HT1080 (cell line): ENCODE results near the gene EVX1. TPM values are rescaled to one million over a fixed set of nuclear protein-coding genes. Genes with fewer than 3 reads are reported as not detected.
A peak's percentile ranks its signal among the peaks of the same experiment; 100 is the strongest.

Experiments used
- DNase-seq: peaks from one replicate; pipeline ENCODE4 v3.0.0-alpha.2; 2015; ENCODE audit warnings: low read depth
- total RNA-seq: library from RNA; depleted of rRNA; stranded (reverse); fragments of >200 nt; shearing (Covaris generic); gene quantifications from 2 replicates; pipeline ENCODE4 v1.2.3, GENCODE V29; 2014

The EVX1 gene
- total RNA-seq, 1 experiment from 2014 or later = not detected

GRCh38 chr7:27204851-27205322, 37.7 kb upstream of the EVX1 start:
- no peak for DNase-seq

DNA sequence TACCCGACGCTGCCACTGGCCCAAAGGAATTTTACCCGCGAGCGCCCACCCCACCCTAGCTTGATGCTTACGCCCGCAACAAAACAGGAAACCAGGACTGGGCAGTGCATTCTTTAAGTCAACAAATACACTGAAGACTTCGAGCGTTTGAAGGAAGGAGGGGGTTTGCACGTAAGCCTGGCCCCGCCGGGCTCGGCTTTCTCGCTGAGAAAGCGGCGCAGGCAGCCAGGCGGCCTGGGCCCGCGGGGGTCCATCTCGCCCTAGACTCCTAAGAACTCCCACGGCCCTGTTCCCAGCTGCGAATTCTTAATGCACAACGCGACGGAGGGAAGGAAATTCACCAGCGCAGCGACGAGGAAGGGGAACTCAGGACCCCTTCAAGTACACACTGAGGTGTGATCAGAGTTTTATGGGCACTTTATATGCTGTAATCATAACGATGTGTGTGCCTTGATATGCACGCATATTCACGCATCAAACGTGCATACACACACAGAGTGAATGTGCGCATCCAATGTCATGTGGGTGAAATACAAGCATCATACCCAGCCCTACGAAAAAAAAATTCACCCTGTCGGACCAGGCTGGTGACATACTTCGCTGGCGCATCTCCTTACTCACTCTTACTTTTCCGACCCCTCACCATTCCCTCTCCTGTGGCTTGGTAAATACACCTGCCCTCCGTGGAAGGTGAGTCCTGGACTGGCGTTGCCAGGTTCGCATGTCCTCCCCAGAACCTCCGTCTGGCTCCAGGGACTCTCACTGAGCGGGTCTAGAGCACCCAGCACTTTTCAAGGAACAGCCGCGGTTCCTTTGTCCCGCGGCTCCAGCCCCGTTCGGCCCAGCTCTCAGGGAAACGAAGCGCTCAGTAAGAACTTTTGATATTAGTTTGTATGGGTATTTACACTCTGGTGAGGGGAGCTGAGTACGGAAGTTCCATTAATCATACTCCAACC, 37.0 kb upstream of the EVX1 start:
- DNase-seq = no peak

GRCh38 chr7:27207348-27207985, 35.1 kb upstream of the EVX1 start:
- DNase-seq = no peak

DNA sequence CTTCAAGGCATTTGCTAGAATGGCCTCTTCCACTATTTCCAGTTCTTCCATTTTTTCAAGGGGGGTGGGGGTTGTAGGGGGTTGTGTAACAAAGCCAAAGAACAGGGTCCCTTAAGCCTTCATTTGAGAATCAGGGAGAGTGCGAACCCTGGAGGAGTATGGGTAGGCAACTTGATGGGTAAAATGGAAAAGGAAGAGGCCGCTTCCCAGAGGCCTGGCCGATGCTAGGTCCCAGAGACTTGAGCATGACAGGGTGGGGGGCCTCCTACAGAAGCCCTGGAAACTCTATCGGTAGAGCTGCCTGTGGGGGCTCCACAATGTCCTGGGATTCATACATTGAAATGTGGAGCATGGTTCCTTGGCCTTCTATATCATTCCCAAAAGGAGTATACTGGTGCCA, 33.6 kb upstream of the EVX1 start:
- no peak for DNase-seq

GRCh38 chr7:27209933-27210440, 32.6 kb upstream of the EVX1 start:
- DNase-seq = no peak

- DNase-seq = peak; percentile 31
These were observed 32.0 kb upstream of the EVX1 start for GRCh38 chr7:27210441-27211083.

DNA sequence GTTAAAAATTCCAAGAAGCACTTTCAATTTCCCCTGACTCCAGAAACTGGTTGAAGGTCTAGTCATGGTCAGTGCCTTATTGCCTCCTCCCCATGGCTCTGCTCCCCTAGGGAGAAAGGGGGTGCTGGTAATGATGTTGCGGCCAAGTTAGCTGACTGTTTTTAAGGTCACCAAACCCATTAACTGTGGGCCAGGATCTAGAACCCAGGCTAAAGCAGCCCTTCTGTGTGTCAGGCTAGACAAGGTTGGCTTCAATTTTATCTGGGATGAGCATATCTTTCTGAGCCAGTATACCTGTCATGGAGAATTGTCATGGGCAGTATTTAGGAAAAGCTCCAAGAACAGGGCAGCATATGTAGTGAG, 31.5 kb upstream of the EVX1 start:
- no peak for DNase-seq

GRCh38 chr7:27211764-27212204, 30.8 kb upstream of the EVX1 start:
- DNase-seq = no peak

DNA sequence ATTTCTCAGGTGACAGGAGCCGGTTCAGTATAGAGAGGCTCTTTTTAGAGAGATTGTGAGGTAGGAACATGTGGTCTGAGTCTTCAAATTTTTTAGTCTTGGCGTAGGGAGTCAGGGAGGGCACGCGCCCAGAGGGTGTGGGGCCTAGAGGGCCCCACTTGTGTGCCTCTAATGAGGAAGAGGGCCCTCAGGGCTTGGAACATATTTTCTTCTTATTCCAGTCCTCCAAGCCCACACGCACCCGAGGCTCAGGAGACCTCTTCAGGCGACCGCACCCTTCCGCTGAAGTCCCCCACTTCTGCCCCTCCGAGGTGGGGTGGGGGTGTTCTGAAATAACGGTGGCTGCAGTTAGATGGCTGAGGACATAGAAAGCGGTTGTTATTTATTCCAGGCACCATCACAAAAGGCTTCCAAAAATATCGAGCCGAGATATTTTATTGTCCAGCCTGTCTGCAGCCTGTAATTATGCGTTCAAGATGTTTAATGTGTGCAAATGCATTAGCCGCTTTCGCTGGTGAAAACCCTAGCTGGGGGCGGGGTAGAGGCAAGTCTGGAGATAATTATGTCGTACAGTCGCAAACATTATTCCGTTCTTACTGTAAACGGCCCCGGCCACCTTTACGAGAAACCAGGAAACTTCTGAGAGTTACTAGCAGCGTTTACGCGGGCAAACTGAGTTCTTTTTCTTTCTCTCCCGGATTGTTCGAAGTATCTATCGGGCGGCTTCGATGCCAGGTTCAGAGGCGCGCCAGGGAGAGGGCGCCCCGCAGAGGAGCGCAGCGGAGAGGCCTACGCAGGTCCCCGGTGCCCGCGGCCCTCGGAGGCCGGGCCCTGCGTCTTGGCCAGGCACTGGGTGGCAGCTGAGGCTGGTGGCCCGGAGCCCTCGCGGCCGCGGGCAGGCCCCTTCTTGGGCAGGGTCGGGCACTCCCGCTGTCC, 29.8 kb upstream of the EVX1 start:
- DNase-seq = no peak

- no peak for DNase-seq
These were observed 29.0 kb upstream of the EVX1 start for GRCh38 chr7:27213433-27214238.

- no peak for DNase-seq
These were observed 28.2 kb upstream of the EVX1 start for GRCh38 chr7:27214239-27214950.

GRCh38 chr7:27215356-27215755, 27.2 kb upstream of the EVX1 start:
- no peak for DNase-seq

GRCh38 chr7:27217951-27218350, 24.7 kb upstream of the EVX1 start:
- no peak for DNase-seq

DNA sequence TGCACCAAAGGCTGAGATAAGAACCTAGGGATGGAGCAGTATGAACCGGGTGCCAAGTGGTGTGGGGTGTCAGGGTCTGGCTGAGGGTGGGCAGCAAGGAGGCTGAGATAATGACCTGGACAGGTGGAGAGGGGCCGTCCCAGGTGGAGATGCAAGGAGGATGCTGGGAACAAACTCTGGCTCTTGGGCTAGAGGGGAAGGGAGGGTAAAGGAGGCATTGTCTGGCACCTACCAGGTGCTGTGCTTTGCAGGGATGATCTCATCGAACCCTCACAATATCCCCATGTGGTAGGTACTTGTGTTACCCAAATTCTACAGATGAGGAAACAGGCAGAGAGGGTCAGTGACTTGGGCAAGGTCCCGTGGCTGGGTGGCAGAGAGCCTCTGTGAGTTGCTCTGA, 22.8 kb upstream of the EVX1 start:
- no peak for DNase-seq

DNA sequence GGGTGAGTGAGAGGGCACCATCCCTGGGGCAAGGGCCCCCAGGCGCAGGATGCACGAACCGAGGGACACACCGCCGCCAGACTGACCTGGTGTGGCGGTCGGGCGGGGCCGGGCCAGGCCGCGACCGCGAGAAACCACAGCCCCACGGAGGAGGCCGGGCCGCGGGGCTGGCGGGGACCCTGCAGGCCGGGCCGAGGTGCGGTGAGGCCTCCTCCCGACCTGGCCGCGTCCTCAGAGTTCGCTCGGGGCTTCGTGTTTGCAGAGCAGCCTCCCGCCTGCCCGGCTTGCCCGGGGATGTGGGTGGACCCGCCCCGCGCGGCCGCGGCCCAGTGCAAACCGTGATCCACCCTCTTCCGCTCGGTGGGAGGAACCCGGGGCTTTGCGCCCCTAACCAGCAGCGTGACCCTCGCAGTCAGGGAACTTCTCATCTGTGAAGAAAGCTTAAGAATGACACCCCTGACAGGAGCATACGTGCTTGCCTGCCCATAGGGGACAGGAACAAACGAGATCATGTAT, 22.1 kb upstream of the EVX1 start:
- no peak for DNase-seq

- DNase-seq = peak; percentile 47
These were observed 21.3 kb upstream of the EVX1 start for GRCh38 chr7:27221201-27221797.

- no peak for DNase-seq
These were observed 18.5 kb upstream of the EVX1 start for GRCh38 chr7:27223941-27224575.
